H1 (cell line): ENCODE data around the gene PSMC3. TPM values are rescaled to one million over a fixed set of nuclear protein-coding genes. Genes with fewer than 3 reads are reported as not detected.

Source experiments
- CBX8 ChIP-seq: fragments of 300-800, 300-1000 bp; sonication (generic); IDR thresholded peaks from 2 replicates; pipeline ENCODE4 v1.7.1; 2016; ENCODE audit warnings: low read depth, low read length, borderline replicate concordance
- CHD7 ChIP-seq: fragments of 300-600 bp; sonication (generic); IDR thresholded peaks from 2 replicates; pipeline ENCODE4 v1.7.1; 2012; ENCODE audit warnings: low read length, moderate library complexity, mild to moderate bottlenecking, inconsistent platforms; ENCODE audit not compliant: insufficient replicate concordance
- FOSL1 ChIP-seq: IDR thresholded peaks from 2 replicates; pipeline ENCODE4 v1.6.1; 2011; ENCODE audit warnings: mild to moderate bottlenecking, low read depth, low read length, moderate library complexity; ENCODE audit not compliant: insufficient read depth
- HDAC2 ChIP-seq, 2 experiments: fragments of 300-600 bp in 1 of 2; sonication (generic) in 1 of 2; IDR thresholded peaks; 2 replicates each; pipeline ENCODE4 v1.6.1; 2011 to 2012; ENCODE audit warnings: low read depth in 2 of 2, low read length in 2 of 2, mild to moderate bottlenecking in 2 of 2, moderate library complexity in 2 of 2, borderline replicate concordance in 1 of 2, inconsistent platforms in 1 of 2
- SIN3A ChIP-seq, 2 experiments: IDR thresholded peaks in 1 of 2; conservative IDR thresholded peaks in 1 of 2; 2 replicates each; pipeline ENCODE4 v1.6.1; 2011 to 2012; ENCODE audit warnings: low read length in 2 of 2, improper control_type of control experiment in 1 of 2, low read depth in 1 of 2, mild to moderate bottlenecking in 1 of 2
- SIRT6 ChIP-seq: IDR thresholded peaks from one replicate; pipeline ENCODE4 v1.7.1; 2012; ENCODE audit warnings: low read length, inconsistent platforms
- TAF1 ChIP-seq: IDR thresholded peaks from 2 replicates; pipeline ENCODE4 v1.6.1; 2011; ENCODE audit warnings: mild to moderate bottlenecking, low read depth, low read length
- TBP ChIP-seq: IDR thresholded peaks from 2 replicates; pipeline ENCODE4 v1.6.1; 2011; ENCODE audit warnings: low read depth, low read length, improper control_type of control experiment
- ZNF274 ChIP-seq: IDR thresholded peaks from 2 replicates; pipeline ENCODE4 v1.7.0; 2012; ENCODE audit warnings: low read length, borderline replicate concordance; ENCODE audit errors: extremely low read depth
- polyA plus RNA-seq, 7 experiments: library from polyadenylated mRNA; depleted of rRNA in 3 of 7; stranded (reverse) in 5 of 7; unstranded in 2 of 7; fragments of >200 nt in 5 of 7; fragments of 200-250 nt in 2 of 7; gene quantifications; 1 replicate in 5 of 7; 2 replicates in 1 of 7; 4 replicates in 1 of 7; pipeline versions ENCODE4 v1.2.1 to v1.2.3, GENCODE V29; 2011 to 2013; ENCODE audit warnings: missing spikeins in 2 of 7, mixed read lengths in 2 of 7
- total RNA-seq: library from RNA; stranded (reverse); fragmentation: NEBNext Ultra II Directional; extraction: Animal tissue kit (Norgen Biotek cat#: 25700); gene quantifications from 2 replicates; pipeline ENCODE4 v1.2.1, GENCODE V29; 2021

PSMC3 gene
- total and polyA plus RNA-seq, 2 of the 8 experiments (the other 6 are each of a cell fraction or from before 2014, with no cell fraction given), result 105 to 160 TPM

GRCh38 chr11:47466201-47466600 lies 40.0 kb upstream of the PSMC3 start (continued):
- TF ChIP-seq CHD7 (no peak), TAF1 (no peak), SIRT6 (no peak), FOSL1 (no peak), TBP (no peak), ZNF274 (no peak), SIN3A (conservative IDR thresholded peaks at IDR 0.05 in 1 of 2, IDR thresholded peaks at IDR 0.05 in 1 of 2; ENCODE audit: low read depth in 1 of 2, low read length in 2 of 2) (no peak), CBX8 (no peak), HDAC2 (IDR thresholded peaks at IDR 0.05; ENCODE audit: borderline replicate concordance in 1 of 2, low read depth in 2 of 2, low read length in 2 of 2) (no peak)
